Measurements from ENCODE around the gene ESYT2.

GRCh38 chr7:158829021-158829341 lies 328 bp downstream of the ESYT2 start:
- TF ChIP-seq, protein P1, sequence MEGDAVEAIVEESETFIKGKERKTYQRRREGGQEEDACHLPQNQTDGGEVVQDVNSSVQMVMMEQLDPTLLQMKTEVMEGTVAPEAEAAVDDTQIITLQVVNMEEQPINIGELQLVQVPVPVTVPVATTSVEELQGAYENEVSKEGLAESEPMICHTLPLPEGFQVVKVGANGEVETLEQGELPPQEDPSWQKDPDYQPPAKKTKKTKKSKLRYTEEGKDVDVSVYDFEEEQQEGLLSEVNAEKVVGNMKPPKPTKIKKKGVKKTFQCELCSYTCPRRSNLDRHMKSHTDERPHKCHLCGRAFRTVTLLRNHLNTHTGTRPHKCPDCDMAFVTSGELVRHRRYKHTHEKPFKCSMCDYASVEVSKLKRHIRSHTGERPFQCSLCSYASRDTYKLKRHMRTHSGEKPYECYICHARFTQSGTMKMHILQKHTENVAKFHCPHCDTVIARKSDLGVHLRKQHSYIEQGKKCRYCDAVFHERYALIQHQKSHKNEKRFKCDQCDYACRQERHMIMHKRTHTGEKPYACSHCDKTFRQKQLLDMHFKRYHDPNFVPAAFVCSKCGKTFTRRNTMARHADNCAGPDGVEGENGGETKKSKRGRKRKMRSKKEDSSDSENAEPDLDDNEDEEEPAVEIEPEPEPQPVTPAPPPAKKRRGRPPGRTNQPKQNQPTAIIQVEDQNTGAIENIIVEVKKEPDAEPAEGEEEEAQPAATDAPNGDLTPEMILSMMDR (conservative IDR thresholded peaks at IDR 0.05; ENCODE audit: low read depth, low read length) = no peak
- TF ChIP-seq EZH2 (IDR thresholded peaks at IDR 0.05; ENCODE audit: borderline replicate concordance, low read depth, low read length, poor library complexity, severe bottlenecking) = no peak

Measured in A673 (cell line).